ENCODE results near the gene ALPI. TPM values are rescaled to one million over a fixed set of nuclear protein-coding genes. Genes with fewer than 3 reads are reported as not detected.
A peak's percentile ranks its signal among the peaks of the same experiment; 100 is the strongest.

The ALPI gene
- total and polyA plus RNA-seq, 7 donors, result 0.05 to 0.14 TPM; not detected in 5

- Histone ChIP-seq H3K4me1 (no peaks in the 10 kb centered on the region), H3K27me3 (ENCODE audit: insufficient read depth in 3 of 3, low read length in 2 of 3) (peaks cover 0 to 16% (median 0%) of the 10 kb centered on the region in 3 donors), H3K36me3 (ENCODE audit: insufficient read depth in 1 of 2, low read depth in 1 of 2) (no peaks in the 10 kb centered on the region), H3K9me3 (no peaks in the 10 kb centered on the region), H3K27ac (no peak overlapping the region), H3K4me3 (no peak overlapping the region)
- TF ChIP-seq, protein P1, sequence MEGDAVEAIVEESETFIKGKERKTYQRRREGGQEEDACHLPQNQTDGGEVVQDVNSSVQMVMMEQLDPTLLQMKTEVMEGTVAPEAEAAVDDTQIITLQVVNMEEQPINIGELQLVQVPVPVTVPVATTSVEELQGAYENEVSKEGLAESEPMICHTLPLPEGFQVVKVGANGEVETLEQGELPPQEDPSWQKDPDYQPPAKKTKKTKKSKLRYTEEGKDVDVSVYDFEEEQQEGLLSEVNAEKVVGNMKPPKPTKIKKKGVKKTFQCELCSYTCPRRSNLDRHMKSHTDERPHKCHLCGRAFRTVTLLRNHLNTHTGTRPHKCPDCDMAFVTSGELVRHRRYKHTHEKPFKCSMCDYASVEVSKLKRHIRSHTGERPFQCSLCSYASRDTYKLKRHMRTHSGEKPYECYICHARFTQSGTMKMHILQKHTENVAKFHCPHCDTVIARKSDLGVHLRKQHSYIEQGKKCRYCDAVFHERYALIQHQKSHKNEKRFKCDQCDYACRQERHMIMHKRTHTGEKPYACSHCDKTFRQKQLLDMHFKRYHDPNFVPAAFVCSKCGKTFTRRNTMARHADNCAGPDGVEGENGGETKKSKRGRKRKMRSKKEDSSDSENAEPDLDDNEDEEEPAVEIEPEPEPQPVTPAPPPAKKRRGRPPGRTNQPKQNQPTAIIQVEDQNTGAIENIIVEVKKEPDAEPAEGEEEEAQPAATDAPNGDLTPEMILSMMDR (IDR thresholded peaks at IDR 0.05), result no peak
- ATAC-seq (no peak), DNase-seq (peak in 1 of 2 donors; percentile 31)
- intact Hi-C loops (cut with DNase I), result loop anchor here in 1 of 2 donors (5.0 kb wide), 1 partner anchor 58 kb away; no protein-coding TSS in a partner anchor
- 87 to 92% (median 88%) methylated on average over 11 of the region's 11 CpGs for WGBS, 3 donors
Measured at GRCh38 chr2:232459419-232460035, 3.6 kb downstream of the ALPI start.

DNA sequence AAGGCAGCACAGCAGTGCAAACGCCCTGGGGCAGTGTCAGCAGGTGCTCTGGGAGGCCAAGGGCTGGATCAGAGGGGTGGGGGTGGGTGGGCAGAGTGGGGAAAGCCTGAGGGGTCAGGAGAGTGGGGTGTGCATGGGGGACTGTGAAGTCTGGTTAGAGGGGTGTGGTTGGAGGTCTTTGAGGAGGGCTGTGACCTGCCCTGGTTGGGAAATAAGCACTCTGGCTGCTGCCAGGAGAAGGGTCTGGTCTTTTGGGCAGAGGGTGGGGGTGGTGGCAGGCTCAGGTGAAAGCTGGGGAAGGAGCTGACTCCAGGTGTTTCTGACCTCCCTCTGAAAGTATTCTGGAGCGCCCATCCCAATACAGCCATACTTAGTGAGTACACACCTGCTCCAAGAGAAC is 4.2 kb downstream of the ALPI start:
- Histone ChIP-seq H3K36me3 (ENCODE audit: insufficient read depth in 1 of 2, low read depth in 1 of 2) (no peaks in the 10 kb centered on the region), H3K27me3 (ENCODE audit: insufficient read depth in 3 of 3, low read length in 2 of 3) (peaks cover 0 to 16% (median 0%) of the 10 kb centered on the region in 3 donors), H3K9me3 (no peaks in the 10 kb centered on the region), H3K27ac (no peak overlapping the region), H3K4me1 (no peaks in the 10 kb centered on the region), H3K4me3 (no peak overlapping the region)
- ATAC-seq, result no peak
- peak in 1 of 2 donors; percentile 36 for DNase-seq
- intact Hi-C loops (cut with DNase I), result no loop called here
- TF ChIP-seq, protein P1 (IDR thresholded peaks at IDR 0.05), result no peak
- 68 to 74% (median 73%) methylated on average over 2 of the region's 2 CpGs for whole genome bisulfite sequencing, 3 donors

DNA sequence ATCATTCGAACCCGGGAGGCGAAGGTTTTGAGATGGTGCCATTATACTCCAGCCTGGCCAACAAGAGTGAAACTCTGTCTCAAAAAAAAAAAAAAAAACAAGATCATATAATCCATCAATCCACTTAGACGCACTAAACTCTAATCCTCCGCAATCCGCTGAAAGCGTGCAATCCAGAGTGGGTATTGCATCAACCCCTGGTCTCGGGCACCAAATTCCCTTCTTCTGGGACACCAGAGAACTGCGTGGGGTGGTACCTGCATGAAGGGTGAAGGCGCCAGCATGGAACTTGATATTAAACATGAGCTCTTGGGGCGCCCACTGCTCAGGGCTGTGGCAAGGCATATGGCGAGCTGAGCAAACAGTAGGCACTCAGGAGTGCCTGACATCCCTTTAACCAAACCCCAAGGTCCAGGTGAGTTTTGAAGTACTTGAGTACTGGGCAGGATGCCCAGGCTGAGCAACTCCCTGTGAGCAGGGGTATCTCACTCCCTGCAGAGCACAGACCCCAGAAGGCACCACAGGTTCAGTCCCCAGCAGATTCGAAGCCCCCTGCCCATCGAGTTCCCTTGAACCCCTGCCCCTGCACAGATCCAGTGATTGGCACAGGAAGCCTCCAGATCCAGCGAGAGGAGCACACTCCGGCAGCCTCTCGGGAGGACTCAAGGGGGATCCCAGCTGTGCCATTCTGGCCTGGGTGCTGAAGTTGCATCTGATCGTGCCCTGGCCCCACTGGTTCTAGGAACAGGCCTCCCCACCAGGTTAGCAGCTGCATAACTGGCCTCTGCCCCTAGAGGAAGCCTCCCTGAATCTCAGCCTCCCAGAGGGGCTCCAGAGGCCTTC is 8.0 kb downstream of the ALPI start:
- 84 to 96% (median 86%) methylated on average over 18 of the region's 18 CpGs for WGBS, 3 donors
- intact Hi-C loops (cut with DNase I), result no loop called here
- Histone ChIP-seq H3K4me1 (no peaks in the 10 kb centered on the region), H3K36me3 (ENCODE audit: insufficient read depth in 1 of 2, low read depth in 1 of 2) (no peaks in the 10 kb centered on the region), H3K4me3 (no peak overlapping the region), H3K27me3 (ENCODE audit: insufficient read depth in 3 of 3, low read length in 2 of 3) (peaks cover 0 to 9% (median 0%) of the 10 kb centered on the region in 3 donors), H3K9me3 (no peaks in the 10 kb centered on the region), H3K27ac (no peak overlapping the region)
- ATAC-seq, result no peak
- TF ChIP-seq, protein P1 (IDR thresholded peaks at IDR 0.05), result no peak
- no peak for DNase-seq

GRCh38 chr2:232464544-232464885 is 8.6 kb downstream of the ALPI start:
- no peaks in the 10 kb centered on the region for H3K36me3 ChIP-seq (ENCODE audit: insufficient read depth in 1 of 2, low read depth in 1 of 2)
- H3K27me3 ChIP-seq (ENCODE audit: insufficient read depth in 3 of 3, low read length in 2 of 3), result peaks cover 0 to 3% (median 0%) of the 10 kb centered on the region in 3 donors
- TF ChIP-seq, protein P1 (IDR thresholded peaks at IDR 0.05), result no peak
- ATAC-seq, result no peak
- no peaks in the 10 kb centered on the region for H3K4me1 ChIP-seq
- WGBS, 3 donors, result 84 to 90% (median 86%) methylated on average over 3 of the region's 3 CpGs
- H3K4me3 ChIP-seq, result no peak overlapping the region
- DNase-seq, result no peak
- H3K27ac ChIP-seq, result no peak overlapping the region
- intact Hi-C loops (cut with DNase I), result no loop called here
- H3K9me3 ChIP-seq, result no peaks in the 10 kb centered on the region

Data from psoas muscle (tissue), 8 donors.